Erythroblast (primary cell): ENCODE measurements around the gene ARHGAP40.

Source experiments
- GATA1 ChIP-seq: IDR thresholded peaks from 2 replicates; pipeline ENCODE4 v1.6.1; 2011; ENCODE audit warnings: low read depth, mild to moderate bottlenecking, control low read depth, low read length, moderate library complexity
- POLR2A ChIP-seq: IDR thresholded peaks from 2 replicates; pipeline ENCODE4 v1.6.1; 2011; ENCODE audit warnings: mild to moderate bottlenecking, low read length

- no peak for TF ChIP-seq POLR2A
- no peak for TF ChIP-seq GATA1
Measured at GRCh38 chr20:38629979-38630378, 28.4 kb downstream of the ARHGAP40 start.
